GM19099 (cell line): ENCODE data around the gene HDAC4.

Source experiments
- POLR2A ChIP-seq: IDR thresholded peaks from 3 replicates; pipeline ENCODE4 v1.6.1; 2011; ENCODE audit warnings: low read depth; ENCODE audit not compliant: insufficient read length; ENCODE audit errors: extremely low read depth

The HDAC4 gene

DNA sequence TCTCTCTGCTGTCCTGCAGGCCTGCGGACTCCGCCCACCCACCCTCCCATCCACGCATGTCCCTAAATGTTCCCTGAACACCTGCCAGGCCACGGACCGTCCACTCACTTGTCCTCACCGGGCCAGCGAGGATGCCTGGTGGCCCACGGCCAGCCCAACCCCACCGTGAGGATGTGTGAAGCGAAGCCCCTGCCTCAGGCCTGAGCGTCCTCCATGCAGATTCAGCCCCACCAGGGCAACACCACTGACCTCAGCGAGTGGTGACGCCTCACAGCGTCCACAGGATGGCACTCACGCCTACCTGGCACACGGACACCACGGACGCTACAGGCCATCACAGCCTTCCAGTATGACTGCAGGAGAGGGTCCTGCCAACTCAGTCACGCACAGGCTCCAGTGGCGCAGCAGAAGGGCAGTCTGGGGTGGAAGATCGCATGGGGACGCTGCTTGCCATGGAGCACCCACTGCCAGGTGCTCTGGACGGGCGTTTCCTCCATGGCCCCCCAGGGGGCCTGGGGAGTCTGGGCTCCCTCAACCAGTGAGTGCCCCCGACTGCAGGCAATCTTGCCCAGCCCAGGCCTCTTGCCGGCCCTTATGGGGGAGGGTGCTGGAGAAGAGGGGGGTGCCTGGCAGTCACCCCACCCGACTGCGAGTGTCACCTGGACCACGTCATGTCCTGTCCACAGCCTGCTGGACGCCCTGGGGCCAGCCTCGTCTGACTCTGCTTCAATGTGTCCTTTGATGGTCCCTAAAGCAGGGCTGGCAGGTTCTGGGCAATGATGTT, 25.4 kb downstream of the HDAC4 start:
- no peak for TF ChIP-seq POLR2A

DNA sequence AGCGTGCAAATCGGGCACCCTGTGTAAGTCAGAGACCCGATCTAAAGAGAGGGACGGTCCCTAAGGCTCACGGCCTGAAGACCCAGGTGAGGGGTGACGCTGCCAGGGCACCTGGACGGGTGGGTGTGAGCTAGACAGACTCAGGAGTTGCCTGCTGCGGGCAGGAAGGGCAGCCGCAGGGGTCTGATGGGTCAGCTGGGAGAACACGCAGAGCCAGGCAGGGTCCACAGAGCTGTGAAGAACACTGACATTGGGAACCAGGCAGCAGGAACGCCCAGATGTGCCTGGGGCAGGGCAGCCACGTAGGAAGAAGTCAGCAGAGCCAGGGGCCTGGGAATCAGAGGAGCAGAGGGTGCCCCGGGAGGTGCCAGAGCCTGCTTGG, 25.9 kb downstream of the HDAC4 start:
- TF ChIP-seq POLR2A: no peak

DNA sequence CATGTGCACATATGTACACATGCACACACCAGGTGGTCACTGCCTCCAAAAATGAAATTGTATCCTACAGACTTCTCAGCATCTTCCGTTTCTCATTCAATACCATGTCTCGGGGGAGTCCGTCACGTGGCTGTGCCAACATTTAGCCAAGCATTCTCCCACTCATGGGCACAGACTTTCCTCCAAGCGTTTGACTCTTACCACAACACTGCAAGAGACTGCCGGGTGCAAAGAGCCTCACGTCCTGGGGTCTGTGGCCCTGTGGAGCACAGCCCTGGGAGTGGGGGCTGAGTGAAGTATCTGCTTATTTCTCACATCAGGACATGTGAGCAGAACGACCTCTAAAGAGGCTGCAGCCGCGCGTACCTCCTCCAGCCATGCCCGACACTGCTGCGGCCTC, 28.0 kb downstream of the HDAC4 start:
- no peak for TF ChIP-seq POLR2A

DNA sequence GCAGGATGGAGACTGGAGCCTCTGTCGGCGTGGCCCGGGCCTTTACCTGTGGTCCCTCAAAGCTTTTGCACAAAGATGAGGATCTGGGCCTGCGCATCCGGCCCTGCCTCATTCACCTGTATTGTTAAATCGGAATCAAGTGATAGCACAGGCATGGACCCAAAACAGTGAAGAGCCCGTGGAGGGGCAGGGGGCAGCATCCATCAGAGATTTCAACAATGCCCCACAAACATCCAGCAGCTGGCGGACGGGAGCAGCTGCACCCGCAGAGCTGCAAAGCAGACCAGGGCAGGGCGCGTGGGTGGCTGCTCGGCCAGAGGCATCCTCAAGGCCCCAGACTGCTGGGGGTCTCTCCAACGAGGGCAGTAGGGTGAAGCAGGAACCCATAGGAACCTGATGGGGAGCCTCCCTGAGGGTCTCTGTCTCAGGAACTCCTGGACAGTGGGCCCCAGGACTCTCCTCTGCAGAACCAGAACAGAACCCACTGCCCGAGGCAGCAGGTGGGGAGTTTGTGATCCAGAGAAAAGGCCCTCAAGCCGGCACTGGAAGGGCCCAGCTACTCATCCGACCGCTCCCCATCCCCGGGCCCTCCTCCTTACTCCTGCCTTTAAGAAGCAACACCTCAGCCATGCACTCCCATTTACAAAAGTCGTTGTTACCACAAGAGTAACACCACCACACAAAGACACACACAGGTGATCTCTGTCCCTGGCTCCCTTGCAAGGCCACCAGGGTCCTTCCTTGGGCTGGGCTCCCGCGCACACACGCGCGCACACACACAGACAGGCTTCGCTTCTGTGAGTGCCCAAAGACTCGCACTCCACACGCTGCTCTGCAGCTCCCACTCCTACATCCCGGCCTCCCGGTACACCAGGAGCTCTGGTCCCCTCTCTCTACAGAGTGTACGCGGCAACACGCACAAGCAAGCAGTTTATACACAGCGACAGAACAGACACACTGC, 28.8 kb downstream of the HDAC4 start:
- TF ChIP-seq POLR2A: no peak

DNA sequence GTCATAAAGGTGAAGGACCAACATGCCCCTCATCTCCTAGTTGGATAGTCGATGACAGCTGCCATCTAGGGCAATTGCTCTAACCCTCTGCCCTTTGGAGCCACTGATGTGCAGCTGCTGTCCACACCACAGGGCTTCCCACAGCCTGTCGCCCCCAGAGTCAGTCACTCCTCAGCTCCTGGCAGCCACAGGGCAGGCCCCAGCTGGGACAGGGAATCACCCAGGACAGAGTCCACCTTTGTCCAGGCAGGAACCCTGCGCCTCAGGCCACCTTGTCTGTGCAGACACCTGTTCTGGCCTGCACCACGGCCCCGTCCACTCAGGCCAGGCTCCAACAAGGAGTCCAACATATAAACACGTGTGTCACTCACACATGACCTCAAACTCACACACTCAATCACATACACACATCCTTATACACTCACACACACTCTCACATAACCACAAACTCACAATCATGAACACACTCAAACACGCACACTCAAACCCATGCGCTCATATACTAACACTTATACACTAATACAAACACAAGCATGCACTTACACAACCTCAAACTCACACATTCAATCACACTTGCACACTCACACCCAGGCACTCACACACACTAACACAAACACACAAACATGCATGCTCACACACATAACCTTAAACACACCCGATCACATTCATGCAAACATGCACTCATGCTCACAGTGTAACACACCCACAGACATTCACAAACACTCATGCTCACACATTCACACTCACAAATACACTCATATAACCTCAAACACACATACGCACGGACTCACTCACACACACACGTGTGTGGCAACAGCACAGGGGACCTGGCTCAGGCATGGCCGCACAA, 29.7 kb downstream of the HDAC4 start:
- no peak for TF ChIP-seq POLR2A

DNA sequence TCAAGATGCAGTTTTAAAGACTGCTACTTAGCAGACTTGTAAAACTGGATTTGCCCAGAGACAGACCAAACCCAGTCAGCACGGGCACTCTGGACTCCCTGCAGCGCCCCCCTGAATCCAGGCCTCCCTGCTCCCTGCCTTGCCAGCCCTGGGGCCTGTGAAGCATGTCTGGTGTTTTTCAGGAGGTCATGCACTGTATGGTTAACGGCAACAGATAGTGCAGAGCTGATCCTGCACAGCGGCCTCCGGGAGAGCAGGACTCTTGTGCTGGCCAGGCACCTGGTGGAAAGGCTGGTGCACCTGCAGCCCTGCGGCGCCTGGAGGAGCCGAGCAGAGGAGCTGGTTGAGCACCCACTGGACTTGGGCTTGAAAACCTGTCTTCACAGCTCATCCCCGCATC, 30.4 kb downstream of the HDAC4 start:
- no peak for TF ChIP-seq POLR2A

DNA sequence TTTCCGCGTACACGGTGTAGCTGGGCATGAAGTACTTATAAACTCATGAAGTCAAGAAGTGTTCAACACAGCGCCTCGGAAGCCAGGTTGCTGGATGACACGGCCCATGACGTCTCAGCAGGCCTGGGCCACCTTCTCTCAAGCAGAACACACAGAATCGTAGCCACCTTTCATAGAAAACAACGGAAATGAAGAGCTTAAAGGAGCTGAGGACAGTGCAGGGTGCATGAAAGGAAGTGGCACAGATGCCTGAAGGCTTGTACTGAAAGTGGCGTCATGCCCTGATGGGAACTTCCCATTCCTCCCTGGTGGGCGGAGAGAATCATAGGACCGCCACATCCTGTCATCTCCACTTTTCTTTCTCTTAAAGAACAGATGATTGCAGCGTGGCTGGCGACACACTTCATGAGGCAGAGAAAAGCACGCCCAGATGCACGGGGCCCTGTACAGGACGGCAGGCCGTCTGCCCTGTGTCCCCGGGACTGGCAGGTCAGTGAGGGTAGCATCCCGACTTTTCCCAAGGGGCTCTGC, 31.1 kb downstream of the HDAC4 start:
- no peak for TF ChIP-seq POLR2A

DNA sequence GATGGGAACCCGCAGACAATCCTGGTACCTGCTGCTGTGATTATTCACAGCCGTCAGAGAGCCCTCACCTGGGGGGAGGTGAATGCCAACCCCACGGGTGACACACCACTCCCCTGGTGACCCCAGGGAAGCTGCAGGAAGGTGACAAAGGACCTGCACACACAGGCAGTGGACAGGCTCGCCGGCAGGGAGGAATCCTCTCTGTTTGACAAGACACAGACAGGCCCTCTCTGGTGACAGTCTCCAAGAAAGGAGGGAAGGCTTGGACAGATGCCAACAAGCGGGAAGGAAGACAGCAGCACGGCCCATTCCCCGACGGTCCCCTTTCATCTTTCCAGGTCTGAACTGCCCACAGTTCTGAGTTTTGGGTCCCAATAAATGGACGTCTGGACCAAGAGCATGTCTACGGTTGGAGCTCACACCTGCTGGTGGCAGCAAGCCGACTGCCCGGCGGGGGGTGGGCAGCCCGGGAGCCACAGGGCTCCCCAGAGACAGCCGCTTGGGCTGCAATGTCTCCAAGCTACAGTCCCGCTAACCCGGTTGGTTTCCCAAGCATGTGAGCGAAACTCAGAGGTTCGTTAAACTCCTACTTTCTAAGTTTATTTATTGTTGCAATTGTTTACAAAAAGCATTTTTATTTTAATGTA, 31.8 kb downstream of the HDAC4 start:
- TF ChIP-seq POLR2A: no peak

DNA sequence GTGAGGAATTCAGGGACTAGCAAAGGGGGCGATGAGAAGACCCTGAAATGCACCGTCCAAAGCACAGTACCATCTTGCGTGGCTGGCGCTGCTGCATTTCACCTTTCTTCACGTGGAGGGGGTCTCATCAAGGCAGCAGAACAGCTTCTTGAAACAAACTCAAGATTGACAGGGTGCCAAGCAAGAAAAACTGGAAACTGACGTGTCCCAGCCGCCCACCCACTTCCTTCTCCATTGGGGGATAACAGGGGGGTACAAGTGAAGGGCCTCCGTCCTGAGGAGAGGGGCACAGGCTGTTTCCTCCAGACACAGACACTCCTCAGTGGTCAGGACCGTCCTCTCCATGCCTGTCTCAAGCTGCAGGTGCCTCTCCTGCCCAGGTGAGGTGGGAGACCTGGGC, 32.5 kb downstream of the HDAC4 start:
- TF ChIP-seq POLR2A: no peak

DNA sequence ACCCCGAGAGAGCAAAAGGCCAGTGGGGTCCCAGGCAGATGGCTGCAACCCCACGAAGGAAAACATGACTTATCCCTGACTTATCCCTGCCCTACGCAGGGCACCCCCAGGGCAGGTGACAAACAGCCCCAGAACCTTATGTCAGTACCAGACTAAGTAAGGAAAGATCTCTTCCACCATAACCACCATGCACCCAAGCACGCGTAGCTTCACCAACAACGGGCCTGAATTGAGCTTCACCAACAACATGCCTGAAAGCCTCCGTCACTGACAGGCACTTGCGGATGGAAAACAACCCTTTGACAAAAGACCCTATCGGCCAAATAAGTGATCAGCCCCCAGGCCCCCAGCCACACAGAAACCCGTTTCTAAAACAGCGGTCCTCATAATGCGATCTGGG, 34.1 kb downstream of the HDAC4 start:
- no peak for TF ChIP-seq POLR2A

DNA sequence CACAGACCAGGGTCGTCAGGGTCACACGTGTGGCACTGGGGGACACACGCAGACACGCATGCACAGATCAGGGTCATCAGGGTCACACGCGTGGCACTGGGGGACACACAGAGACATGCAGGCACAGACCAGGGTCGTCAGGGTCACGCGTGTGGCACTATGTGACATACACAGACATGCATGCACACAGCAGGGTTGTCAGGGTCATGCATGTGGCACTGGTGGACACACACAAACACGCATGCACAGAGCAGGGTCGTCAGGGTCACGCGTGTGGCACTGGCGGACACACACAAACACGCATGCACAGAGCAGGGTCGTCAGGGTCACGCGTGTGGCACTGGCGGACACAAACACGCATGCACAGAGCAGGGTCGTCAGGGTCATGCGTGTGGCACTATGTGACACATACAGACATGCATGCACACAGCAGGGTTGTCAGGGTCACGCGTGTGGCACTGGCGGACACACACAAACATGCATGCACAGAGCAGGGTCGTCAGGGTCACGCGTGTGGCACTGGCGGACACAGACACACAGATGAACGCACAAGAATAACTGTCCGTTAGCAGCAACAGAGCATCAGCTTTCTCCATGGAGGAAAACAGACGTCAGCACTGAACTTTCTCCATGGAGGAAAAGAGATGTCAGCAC, 34.9 kb downstream of the HDAC4 start:
- TF ChIP-seq POLR2A: no peak

DNA sequence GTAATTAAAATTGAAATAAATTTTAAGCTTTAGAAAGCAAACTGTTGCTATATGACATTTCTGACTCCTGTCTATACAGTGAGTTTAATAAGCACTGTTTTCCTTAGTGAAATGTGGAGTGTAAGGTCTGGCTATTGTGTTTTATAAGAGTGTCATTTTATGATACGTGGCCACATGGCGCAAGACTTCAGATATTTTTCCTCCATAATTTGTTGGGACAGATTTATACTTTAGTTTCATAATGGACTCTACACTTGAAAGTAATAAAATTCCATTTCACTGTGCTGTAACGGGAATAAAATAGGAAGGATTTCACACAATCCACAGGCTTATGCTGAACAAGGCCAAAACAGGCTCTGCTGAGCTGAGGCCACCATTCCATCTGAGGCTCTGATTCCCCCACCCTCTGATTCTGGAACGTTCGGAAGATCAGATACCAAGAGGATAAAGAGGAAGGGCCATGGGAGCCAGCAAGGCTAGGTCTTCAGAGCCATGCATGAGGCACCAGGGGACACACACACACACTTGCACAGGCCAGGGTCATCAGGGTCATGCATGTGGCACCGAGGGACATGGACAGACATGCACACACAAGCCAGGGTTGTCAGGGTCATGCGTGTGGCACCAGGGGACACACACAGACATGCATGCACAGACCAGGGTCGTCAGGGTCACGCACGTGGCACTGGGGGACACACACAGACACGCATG, 35.6 kb downstream of the HDAC4 start:
- no peak for TF ChIP-seq POLR2A

DNA sequence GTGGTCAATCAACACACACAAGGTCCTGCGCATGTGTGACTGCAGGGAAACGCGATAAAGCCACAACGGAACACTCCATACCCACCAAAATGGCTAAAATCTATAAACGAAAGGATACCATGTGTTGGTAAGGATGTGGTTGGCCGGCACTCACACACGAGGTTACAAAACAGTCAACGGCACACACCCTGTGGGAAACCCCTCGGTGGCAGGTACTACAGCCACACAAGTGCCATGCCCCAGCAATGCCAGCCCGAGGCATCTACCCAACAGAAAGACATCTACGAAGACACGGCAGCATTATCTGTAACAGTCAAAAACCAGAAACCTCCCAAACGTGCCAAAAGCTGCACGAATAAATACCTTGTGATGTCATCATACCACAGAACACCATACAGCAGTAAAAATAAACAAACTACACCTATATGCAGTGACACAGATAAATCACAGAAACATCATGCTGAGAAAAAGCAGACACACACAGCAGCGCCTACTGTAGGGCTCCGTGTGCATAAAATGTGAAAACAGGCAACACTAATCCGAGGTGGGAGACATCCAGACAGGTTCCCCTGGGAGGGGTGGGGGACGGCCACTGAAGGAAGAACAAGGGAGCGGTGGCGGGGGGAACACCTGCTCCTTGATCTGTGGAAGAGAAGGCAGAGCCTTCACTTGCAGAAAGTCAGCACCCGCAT, 36.7 kb downstream of the HDAC4 start:
- TF ChIP-seq POLR2A: no peak
